Liver (tissue), 9 donors: ENCODE measurements around the gene SLX4IP. TPM values are rescaled to one million over a fixed set of nuclear protein-coding genes. Genes with fewer than 3 reads are reported as not detected.

Source experiments
- DNase-seq: peaks from one replicate; pipeline ENCODE4 v3.0.0-alpha.2; 2017; ENCODE audit warnings: low spot score
- H3K27ac ChIP-seq, 2 donors: one replicate each; pipeline ENCODE4 v1.7.0; 2013; ENCODE audit warnings: inconsistent platforms in 2 of 2, low read length in 2 of 2, control low read depth in 1 of 2, low read depth in 1 of 2, mild to moderate bottlenecking in 1 of 2
- H3K27me3 ChIP-seq, 4 donors: one replicate each; pipeline versions ENCODE4 v1.6.1 to v1.7.0; 2013; ENCODE audit warnings: low read length in 3 of 4, inconsistent platforms in 1 of 4, mild to moderate bottlenecking in 1 of 4, moderate library complexity in 1 of 4; ENCODE audit not compliant: control insufficient read depth in 4 of 4, insufficient read depth in 4 of 4
- H3K36me3 ChIP-seq, 4 donors: one replicate each; pipeline versions ENCODE4 v1.6.1 to v1.7.0; 2013; ENCODE audit warnings: low read length in 3 of 4, mild to moderate bottlenecking in 3 of 4, low read depth in 1 of 4, moderate library complexity in 1 of 4; ENCODE audit not compliant: control insufficient read depth in 4 of 4, insufficient read depth in 3 of 4
- H3K4me1 ChIP-seq, 4 donors: one replicate each; pipeline versions ENCODE4 v1.6.1 to v1.7.0; 2013; ENCODE audit warnings: low read length in 3 of 4, mild to moderate bottlenecking in 3 of 4, moderate library complexity in 1 of 4; ENCODE audit not compliant: control insufficient read depth in 4 of 4, insufficient read depth in 4 of 4
- H3K4me3 ChIP-seq, 3 donors: one replicate each; pipeline versions ENCODE4 v1.6.1 to v1.7.0; 2013; ENCODE audit warnings: low read length in 3 of 3, control low read depth in 1 of 3, low read depth in 1 of 3, mild to moderate bottlenecking in 1 of 3
- H3K9ac ChIP-seq, 2 donors: one replicate each; pipeline ENCODE4 v1.7.0; 2013; ENCODE audit warnings: low read length in 2 of 2, mild to moderate bottlenecking in 2 of 2, moderate library complexity in 2 of 2, control low read depth in 1 of 2, low read depth in 1 of 2
- H3K9me3 ChIP-seq, 4 donors: one replicate each; pipeline versions ENCODE4 v1.6.1 to v1.7.0; 2013; ENCODE audit warnings: low read length in 3 of 4; ENCODE audit not compliant: control insufficient read depth in 4 of 4
- ATF3 ChIP-seq: IDR thresholded peaks from 2 replicates; pipeline ENCODE4 v1.6.1; 2016; ENCODE audit warnings: antibody characterized with exemption
- CTCF ChIP-seq: fragments of 150-350 bp; IDR thresholded peaks from 2 replicates; pipeline ENCODE4 v1.5.1; 2017; ENCODE audit warnings: improper control_type of control experiment, low read depth, low read length; ENCODE audit not compliant: missing input control
- EGR1 ChIP-seq, 2 donors: IDR thresholded peaks; 2 replicates each; pipeline ENCODE4 v1.6.1; 2016 to 2018; ENCODE audit warnings: antibody characterized with exemption in 2 of 2, low read depth in 2 of 2
- FOXA2 ChIP-seq: IDR thresholded peaks from 2 replicates; pipeline ENCODE4 v1.6.1; 2016; ENCODE audit warnings: antibody characterized with exemption
- GABPA ChIP-seq, 2 donors: IDR thresholded peaks in 1 of 2; conservative IDR thresholded peaks in 1 of 2; 2 replicates each; pipeline ENCODE4 v1.6.1; 2016; ENCODE audit warnings: antibody characterized with exemption in 2 of 2, mild to moderate bottlenecking in 1 of 2, moderate library complexity in 1 of 2
- HNF4A ChIP-seq, 2 donors: conservative IDR thresholded peaks; 2 replicates each; pipeline ENCODE4 v1.6.1; 2016; ENCODE audit warnings: antibody characterized with exemption in 2 of 2, mild to moderate bottlenecking in 2 of 2
- HNF4G ChIP-seq: IDR thresholded peaks from 2 replicates; pipeline ENCODE4 v1.6.1; 2016; ENCODE audit warnings: antibody characterized with exemption
- JUND ChIP-seq, 2 donors: IDR thresholded peaks; 2 replicates each; pipeline ENCODE4 v1.6.1; 2016; ENCODE audit warnings: antibody characterized with exemption in 2 of 2
- NR2F2 ChIP-seq: IDR thresholded peaks from 2 replicates; pipeline ENCODE4 v1.6.1; 2016; ENCODE audit warnings: antibody characterized with exemption
- RAD21 ChIP-seq, 2 donors: IDR thresholded peaks; 2 replicates each; pipeline ENCODE4 v1.6.1; 2016; ENCODE audit warnings: antibody characterized with exemption in 2 of 2, mild to moderate bottlenecking in 2 of 2
- RXRA ChIP-seq, 2 donors: IDR thresholded peaks; 2 replicates each; pipeline ENCODE4 v1.6.1; 2017 to 2018; ENCODE audit warnings: antibody characterized with exemption in 2 of 2, mild to moderate bottlenecking in 1 of 2
- YY1 ChIP-seq: IDR thresholded peaks from 2 replicates; pipeline ENCODE4 v1.6.1; 2016; ENCODE audit warnings: antibody characterized with exemption, mild to moderate bottlenecking
- WGBS: extraction: QIAGEN DNeasy Blood & Tissue Kit; methylation state at CpG from one replicate; pipeline ENCODE4 v1.1.7; 2013; 5-methylcytosine and 5-hydroxymethylcytosine counted together
- polyA plus RNA-seq, 2 donors: library from polyadenylated mRNA; stranded (reverse) in 1 of 2; unstranded in 1 of 2; fragments of 200-250 nt in 1 of 2; fragments of >200 nt in 1 of 2; fragmentation: Nextera tagmentation in 1 of 2; extraction: Ambion mirVana in 1 of 2; gene quantifications; one replicate each; pipeline versions ENCODE4 v1.2.1 to v1.2.3, GENCODE V29; 2013 to 2015
- total RNA-seq, 2 donors: library from RNA; depleted of rRNA; stranded (reverse); fragments of >200 nt; gene quantifications; one replicate each; pipeline ENCODE4 v1.2.3, GENCODE V29; 2014
- TF ChIP-seq, protein P1 (sequence below): IDR thresholded peaks from 2 replicates; pipeline ENCODE4 v1.6.1; 2016; ENCODE audit warnings: antibody characterized with exemption
- donor health status: healthy.
- donor health status: healthy.
- donor health status: healthy.
- donor health status: healthy.
- donor health status: healthy.

Gene SLX4IP
- total and polyA plus RNA-seq, 4 donors = 1.1 to 3.4 (median 2.7) TPM

GRCh38 chr20:10637031-10637559, 202.0 kb downstream of the SLX4IP start:
- no peak overlapping the region for H3K4me3 ChIP-seq
- no peak for DNase-seq
- H3K4me1 ChIP-seq = no peaks in the 10 kb centered on the region
- 87% methylated on average over 10 of the region's 10 CpGs for WGBS
- TF ChIP-seq JUND (IDR thresholded peaks at IDR 0.05) (no peak), GABPA (IDR thresholded peaks at IDR 0.05 in 1 of 2, conservative IDR thresholded peaks at IDR 0.05 in 1 of 2) (no peak), HNF4G (no peak), RXRA (IDR thresholded peaks at IDR 0.05) (no peak), EGR1 (IDR thresholded peaks at IDR 0.05; ENCODE audit: low read depth in 2 of 2) (no peak), RAD21 (IDR thresholded peaks at IDR 0.05) (no peak)
- TF ChIP-seq, protein P1, sequence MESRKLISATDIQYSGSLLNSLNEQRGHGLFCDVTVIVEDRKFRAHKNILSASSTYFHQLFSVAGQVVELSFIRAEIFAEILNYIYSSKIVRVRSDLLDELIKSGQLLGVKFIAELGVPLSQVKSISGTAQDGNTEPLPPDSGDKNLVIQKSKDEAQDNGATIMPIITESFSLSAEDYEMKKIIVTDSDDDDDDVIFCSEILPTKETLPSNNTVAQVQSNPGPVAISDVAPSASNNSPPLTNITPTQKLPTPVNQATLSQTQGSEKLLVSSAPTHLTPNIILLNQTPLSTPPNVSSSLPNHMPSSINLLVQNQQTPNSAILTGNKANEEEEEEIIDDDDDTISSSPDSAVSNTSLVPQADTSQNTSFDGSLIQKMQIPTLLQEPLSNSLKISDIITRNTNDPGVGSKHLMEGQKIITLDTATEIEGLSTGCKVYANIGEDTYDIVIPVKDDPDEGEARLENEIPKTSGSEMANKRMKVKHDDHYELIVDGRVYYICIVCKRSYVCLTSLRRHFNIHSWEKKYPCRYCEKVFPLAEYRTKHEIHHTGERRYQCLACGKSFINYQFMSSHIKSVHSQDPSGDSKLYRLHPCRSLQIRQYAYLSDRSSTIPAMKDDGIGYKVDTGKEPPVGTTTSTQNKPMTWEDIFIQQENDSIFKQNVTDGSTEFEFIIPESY = no peak
- no peak overlapping the region for H3K27ac ChIP-seq
- no peaks in the 10 kb centered on the region for H3K9me3 ChIP-seq
- H3K27me3 ChIP-seq = no peaks in the 10 kb centered on the region
- H3K36me3 ChIP-seq = peaks cover 0 to 29% (median 11%) of the 10 kb centered on the region in 4 donors
- H3K9ac ChIP-seq = no peak overlapping the region

- H3K9ac ChIP-seq = no peak overlapping the region
- H3K9me3 ChIP-seq = no peaks in the 10 kb centered on the region
- peaks cover 0 to 34% (median 13%) of the 10 kb centered on the region in 4 donors for H3K36me3 ChIP-seq
- TF ChIP-seq ATF3 (no peak), FOXA2 (no peak), GABPA (IDR thresholded peaks at IDR 0.05 in 1 of 2, conservative IDR thresholded peaks at IDR 0.05 in 1 of 2) (no peak)
- TF ChIP-seq, protein P1 = no peak
- H3K4me3 ChIP-seq = no peak overlapping the region
- no peak for DNase-seq
- no peaks in the 10 kb centered on the region for H3K4me1 ChIP-seq
- 80% methylated on average over 6 of the region's 6 CpGs for WGBS
- no peak overlapping the region for H3K27ac ChIP-seq
- H3K27me3 ChIP-seq = no peaks in the 10 kb centered on the region
Measured at GRCh38 chr20:10637563-10637962, 202.5 kb downstream of the SLX4IP start.

GRCh38 chr20:10639077-10639736, 204.1 kb downstream of the SLX4IP start:
- no peak overlapping the region for H3K4me3 ChIP-seq
- H3K9ac ChIP-seq = no peak overlapping the region
- WGBS = 93% methylated on average over 23 of the region's 23 CpGs
- TF ChIP-seq HNF4G = no peak
- no peak for TF ChIP-seq NR2F2
- TF ChIP-seq YY1 = no peak
- TF ChIP-seq, protein P1 = no peak
- no peak for TF ChIP-seq CTCF
- no peak for TF ChIP-seq RXRA (IDR thresholded peaks at IDR 0.05)
- TF ChIP-seq EGR1 (IDR thresholded peaks at IDR 0.05; ENCODE audit: low read depth in 2 of 2) = no peak
- no peak for TF ChIP-seq GABPA (IDR thresholded peaks at IDR 0.05 in 1 of 2, conservative IDR thresholded peaks at IDR 0.05 in 1 of 2)
- no peak for TF ChIP-seq HNF4A (conservative IDR thresholded peaks at IDR 0.05)
- H3K9me3 ChIP-seq = no peaks in the 10 kb centered on the region
- no peak for DNase-seq
- no peaks in the 10 kb centered on the region for H3K27me3 ChIP-seq
- H3K27ac ChIP-seq = no peak overlapping the region
- no peaks in the 10 kb centered on the region for H3K4me1 ChIP-seq
- H3K36me3 ChIP-seq = peaks cover 0 to 34% (median 13%) of the 10 kb centered on the region in 4 donors
